WTC11 (cell line): ENCODE data around the gene MOCS1.

Experiments used
- CTCF ChIP-seq: fragments of 200-600 bp; IDR thresholded peaks from 2 replicates; pipeline ENCODE4 v1.8.0; 2022; ENCODE audit warnings: antibody characterized with exemption
- KAT7 ChIP-seq: sonication (generic); formaldehyde crosslinking; IDR thresholded peaks from 2 replicates; pipeline ENCODE4 v1.8.1; 2023; ENCODE audit warnings: missing genetic modification reagents, mild to moderate bottlenecking, borderline replicate concordance
- SP1 ChIP-seq: sonication (generic); formaldehyde crosslinking; conservative IDR thresholded peaks from 2 replicates; pipeline ENCODE4 v1.8.1; 2022; ENCODE audit warnings: missing genetic modification reagents
- ZNF532 ChIP-seq: fragments of 250-450 bp; sonication (Bioruptor Pico); IDR thresholded peaks from 2 replicates; pipeline ENCODE4 v1.9.0; 2021; ENCODE audit warnings: mild to moderate bottlenecking, borderline replicate concordance
- TF ChIP-seq, protein P1 (sequence below): sonication (generic); formaldehyde crosslinking; IDR thresholded peaks from 2 replicates; pipeline ENCODE4 v1.8.1; 2023; ENCODE audit warnings: mild to moderate bottlenecking, missing genetic modification reagents, moderate library complexity

DNA sequence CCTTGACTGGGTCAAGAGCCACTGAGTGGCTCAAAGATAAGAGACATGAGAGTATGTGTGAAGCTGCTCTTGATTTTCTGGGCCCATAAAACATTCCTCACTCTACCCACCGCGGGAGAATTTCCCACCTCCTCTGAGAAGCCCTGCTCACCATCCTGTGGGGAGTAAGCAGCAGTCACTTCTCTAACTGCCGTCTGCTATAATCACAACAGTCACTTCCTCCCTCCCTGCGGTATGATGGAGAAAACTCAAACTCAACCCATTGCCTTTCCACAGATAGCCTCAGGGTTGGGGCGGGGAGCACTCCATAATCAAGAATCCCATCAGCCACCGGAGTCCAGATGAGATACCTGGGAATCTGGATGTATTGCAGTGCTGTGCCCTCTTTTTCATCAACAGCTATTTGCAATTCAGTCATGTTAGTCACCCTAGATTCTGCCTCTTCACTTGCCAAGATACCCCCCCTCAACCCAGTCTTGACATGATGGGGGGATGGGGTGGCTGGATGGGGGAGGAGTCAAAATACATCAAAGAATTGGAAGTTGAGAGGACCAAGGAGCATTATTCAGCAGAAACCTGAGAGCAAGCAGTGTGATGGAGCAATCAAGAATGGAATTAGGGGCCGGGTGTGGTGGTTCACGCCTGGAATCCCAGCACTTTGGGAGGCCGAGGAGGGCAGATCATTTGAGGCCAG lies 5.1 kb downstream of the MOCS1 start:
- TF ChIP-seq CTCF (no peak), KAT7 (CRISPR knock-in tag) (no peak), SP1 (CRISPR knock-in tag) (no peak), ZNF532 (CRISPR knock-in tag) (no peak)
- TF ChIP-seq, protein P1, sequence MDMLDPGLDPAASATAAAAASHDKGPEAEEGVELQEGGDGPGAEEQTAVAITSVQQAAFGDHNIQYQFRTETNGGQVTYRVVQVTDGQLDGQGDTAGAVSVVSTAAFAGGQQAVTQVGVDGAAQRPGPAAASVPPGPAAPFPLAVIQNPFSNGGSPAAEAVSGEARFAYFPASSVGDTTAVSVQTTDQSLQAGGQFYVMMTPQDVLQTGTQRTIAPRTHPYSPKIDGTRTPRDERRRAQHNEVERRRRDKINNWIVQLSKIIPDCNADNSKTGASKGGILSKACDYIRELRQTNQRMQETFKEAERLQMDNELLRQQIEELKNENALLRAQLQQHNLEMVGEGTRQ (CRISPR knock-in tag) = no peak
